ENCODE data around the gene PRPSAP1. TPM values are rescaled to one million over a fixed set of nuclear protein-coding genes. Genes with fewer than 3 reads are reported as not detected.

The PRPSAP1 gene
- total RNA-seq, 2 experiments from 2014 or later = 28.1 to 29.9 TPM

- ChIA-PET POLR2A (interaction anchor here (1.0 to 1.8 kb wide), 3 partner anchors 25 to 94 kb away, joined by 3 to 4 read pairs (median 4); no protein-coding TSS in a partner anchor), CTCF (interaction anchor here (0.6 to 11.0 kb wide), 17 partner anchors 9 to 294 kb away, joined by 3 to 154 read pairs (median 4); partner anchors contain the start of gene SPHK1)
- Mint-ChIP-seq H3K9me3 (no peaks in the 10 kb centered on the region), H3K27ac (no peak overlapping the region), H3K27me3 (no peaks in the 10 kb centered on the region), H3K4me1 (ENCODE audit: low read depth) (peaks cover 1% of the 10 kb centered on the region), H3K36me3 (ENCODE audit: low read depth) (no peaks in the 10 kb centered on the region), H3K4me3 (no peak overlapping the region)
- no peak for ATAC-seq
- no peak for DNase-seq
- intact Hi-C loops (cut with micrococcal nuclease) = loop anchor here (5.0 kb wide), 2 partner anchors 83 to 93 kb away; no protein-coding TSS in a partner anchor
- no peak for TF ChIP-seq CTCF (IDR thresholded peaks at IDR 0.05)
Measured at GRCh38 chr17:76304226-76305134, 49.2 kb downstream of the PRPSAP1 start.

GRCh38 chr17:76297436-76297835 lies 56.3 kb downstream of the PRPSAP1 start:
- POLR2A ChIA-PET = no interaction called here
- TF ChIP-seq CTCF (IDR thresholded peaks at IDR 0.05) = no peak
- no peak overlapping the region for H3K27ac Mint-ChIP-seq
- ATAC-seq = no peak
- intact Hi-C loops (cut with micrococcal nuclease) = no loop called here
- H3K4me1 Mint-ChIP-seq (ENCODE audit: low read depth) = no peaks in the 10 kb centered on the region
- no peaks in the 10 kb centered on the region for H3K36me3 Mint-ChIP-seq (ENCODE audit: low read depth)
- no peak overlapping the region for H3K4me3 Mint-ChIP-seq
- no peak for DNase-seq
- no peaks in the 10 kb centered on the region for H3K9me3 Mint-ChIP-seq
- CTCF ChIA-PET = interaction anchor here (0.7 to 11.0 kb wide), 8 partner anchors 8 to 278 kb away, joined by 3 to 154 read pairs (median 9); no protein-coding TSS in a partner anchor
- no peaks in the 10 kb centered on the region for H3K27me3 Mint-ChIP-seq

- no peaks in the 10 kb centered on the region for H3K36me3 Mint-ChIP-seq (ENCODE audit: low read depth)
- H3K27ac Mint-ChIP-seq = no peak overlapping the region
- H3K4me1 Mint-ChIP-seq (ENCODE audit: low read depth) = no peaks in the 10 kb centered on the region
- TF ChIP-seq CTCF (IDR thresholded peaks at IDR 0.05) = no peak
- ChIA-PET CTCF (interaction anchor here (0.7 to 1.1 kb wide), 3 partner anchors 101 to 277 kb away, joined by 3 read pairs; no protein-coding TSS in a partner anchor), POLR2A (no interaction called here)
- no peaks in the 10 kb centered on the region for H3K27me3 Mint-ChIP-seq
- DNase-seq (no peak), ATAC-seq (no peak)
- H3K9me3 Mint-ChIP-seq = no peaks in the 10 kb centered on the region
- intact Hi-C loops (cut with micrococcal nuclease) = no loop called here
- no peak overlapping the region for H3K4me3 Mint-ChIP-seq
Measured at GRCh38 chr17:76296889-76297288, 56.8 kb downstream of the PRPSAP1 start.

- Mint-ChIP-seq H3K9me3 (no peaks in the 10 kb centered on the region), H3K4me3 (no peak overlapping the region), H3K4me1 (ENCODE audit: low read depth) (no peaks in the 10 kb centered on the region), H3K27ac (no peak overlapping the region), H3K27me3 (no peaks in the 10 kb centered on the region), H3K36me3 (ENCODE audit: low read depth) (no peaks in the 10 kb centered on the region)
- CTCF ChIA-PET = interaction anchor here (0.7 to 2.7 kb wide), 5 partner anchors 8 to 282 kb away, joined by 3 to 11 read pairs (median 3); no protein-coding TSS in a partner anchor
- intact Hi-C loops (cut with micrococcal nuclease) = no loop called here
- DNase-seq = no peak
- ATAC-seq = no peak
- POLR2A ChIA-PET = interaction anchor here (1.3 kb wide), 1 partner anchor 40 kb away, joined by 4 read pairs; no protein-coding TSS in a partner anchor
- TF ChIP-seq CTCF (IDR thresholded peaks at IDR 0.05) = no peak
Measured at GRCh38 chr17:76296186-76296585, 57.5 kb downstream of the PRPSAP1 start.

- Mint-ChIP-seq H3K36me3 (ENCODE audit: low read depth) (no peaks in the 10 kb centered on the region), H3K9me3 (no peaks in the 10 kb centered on the region), H3K27ac (no peak overlapping the region), H3K4me1 (ENCODE audit: low read depth) (no peaks in the 10 kb centered on the region), H3K4me3 (no peak overlapping the region), H3K27me3 (no peaks in the 10 kb centered on the region)
- DNase-seq (no peak), ATAC-seq (no peak)
- no peak for TF ChIP-seq CTCF (IDR thresholded peaks at IDR 0.05)
- CTCF ChIA-PET = interaction anchor here (1.3 kb wide), 1 partner anchor 13 kb away, joined by 4 read pairs; no protein-coding TSS in a partner anchor
- intact Hi-C loops (cut with micrococcal nuclease) = no loop called here
- POLR2A ChIA-PET = no interaction called here
Measured at GRCh38 chr17:76293106-76293505, 60.6 kb downstream of the PRPSAP1 start.

Data from activated CD8-positive, alpha-beta T cell treated with anti-CD3 and anti-CD28 coated beads for 36 hours (primary cell).